ENCODE measurements around the gene PATL2.
"Not testable (repeated sequence)": the region's sequence is repeated elsewhere in the genome, so short reads cannot be mapped to it uniquely, and the experiment has no call there.

The PATL2 gene

GRCh38 chr15:44641651-44642050 lies 69.5 kb downstream of the PATL2 start:
- DNase-seq = no peak

GRCh38 chr15:44636976-44637375 lies 74.1 kb downstream of the PATL2 start:
- no peak for DNase-seq

- no peak for DNase-seq
Observed at GRCh38 chr15:44633603-44634002, 77.5 kb downstream of the PATL2 start.

GRCh38 chr15:44625286-44625685 lies 85.8 kb downstream of the PATL2 start:
- not testable (repeated sequence) for DNase-seq

DNA sequence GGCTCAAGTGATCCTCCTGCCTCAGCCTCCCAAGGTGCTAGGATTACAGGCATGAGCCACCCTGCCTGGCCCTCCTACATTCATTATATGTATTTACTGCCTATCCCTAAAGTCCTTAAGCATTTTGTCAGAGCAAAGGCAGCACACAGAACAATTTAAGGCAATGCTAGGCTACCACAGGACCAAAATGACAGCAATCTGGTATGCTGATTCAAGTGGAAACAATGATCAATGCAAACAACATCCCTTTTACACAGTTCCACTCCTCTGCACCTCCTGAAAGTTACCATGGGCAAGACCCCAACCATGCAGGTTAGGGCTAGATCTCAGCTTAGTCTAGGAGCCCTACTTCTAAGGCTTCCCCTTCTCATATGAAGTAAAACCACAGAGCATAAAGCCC lies 87.9 kb downstream of the PATL2 start:
- DNase-seq = no peak

DNA sequence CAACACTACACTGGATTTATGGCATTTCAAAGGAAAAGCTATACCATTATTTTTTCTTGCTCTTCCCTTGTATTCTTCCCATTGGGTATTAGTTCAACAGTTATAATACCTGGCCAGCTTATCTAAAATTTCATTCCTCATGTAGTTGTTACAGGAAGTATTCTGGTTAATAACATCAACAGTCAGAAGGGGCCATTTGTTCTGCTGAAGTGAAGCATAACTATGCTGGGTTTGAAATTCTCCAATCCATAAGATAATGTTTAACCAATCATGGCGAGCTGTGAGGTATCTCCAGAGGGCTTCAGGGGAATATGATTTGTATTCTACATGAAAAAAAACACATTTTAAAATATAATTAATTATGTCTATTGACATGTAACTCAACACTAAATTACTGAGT lies 91.0 kb downstream of the PATL2 start:
- no peak for DNase-seq

DNA sequence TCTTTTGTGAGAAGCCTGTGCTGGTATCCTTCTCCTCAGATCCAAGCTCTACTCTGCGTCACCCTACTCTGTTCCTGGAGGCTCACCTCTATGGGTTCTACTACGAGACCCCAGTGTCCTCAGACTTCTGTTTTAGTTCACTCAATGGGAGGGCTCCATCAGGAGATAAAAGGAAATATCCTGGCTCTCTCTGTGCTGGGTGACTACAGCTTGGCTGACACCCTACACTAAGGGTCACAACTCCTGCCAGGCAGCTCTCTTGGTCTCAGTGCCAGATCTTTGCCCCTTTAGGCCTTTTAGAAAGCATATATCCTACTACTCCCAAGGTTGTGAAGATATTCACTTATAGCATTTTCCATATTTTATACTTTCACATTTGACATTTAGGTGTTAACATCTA lies 94.1 kb downstream of the PATL2 start:
- DNase-seq = no peak

All from NCI-H2107 (cell line).